GM19397 (cell line): ENCODE results near the gene TAF13.
"Not testable (repeated sequence)": the region's sequence is repeated elsewhere in the genome, so short reads cannot be mapped to it uniquely, and the experiment has no call there.

Source experiments
- ATAC-seq: cut with Tn5 transposase; IDR thresholded peaks from one replicate; pipeline ENCODE4 v1.9.1; 2021; ENCODE audit warnings: mild to moderate bottlenecking, moderate library complexity; ENCODE audit not compliant: unreplicated experiment

Gene TAF13

GRCh38 chr1:109091839-109092193, 16.0 kb upstream of the TAF13 start:
- ATAC-seq: no peak

- ATAC-seq: peak; percentile 43
Observed at GRCh38 chr1:109091078-109091838, 15.5 kb upstream of the TAF13 start.

- peak; percentile 85 for ATAC-seq
Observed at GRCh38 chr1:109090196-109091077, 14.6 kb upstream of the TAF13 start, which contains the start of gene TMEM167B. TMEM167B (plus strand) TSS chr1:109090764; CDS start chr1:109090873, 109 bp downstream.

GRCh38 chr1:109089242-109090015, 13.6 kb upstream of the TAF13 start:
- no peak for ATAC-seq

GRCh38 chr1:109084563-109085517, 9.0 kb upstream of the TAF13 start:
- no peak for ATAC-seq

GRCh38 chr1:109083923-109084322, 8.1 kb upstream of the TAF13 start:
- ATAC-seq: no peak

GRCh38 chr1:109083501-109083900, 7.7 kb upstream of the TAF13 start:
- ATAC-seq: no peak

GRCh38 chr1:109080441-109081082, 4.8 kb upstream of the TAF13 start:
- no peak for ATAC-seq

GRCh38 chr1:109079240-109079622, 3.4 kb upstream of the TAF13 start:
- no peak for ATAC-seq

- ATAC-seq: no peak
Observed at GRCh38 chr1:109078317-109078716, 2.5 kb upstream of the TAF13 start.

GRCh38 chr1:109069294-109069693, 6.5 kb downstream of the TAF13 start:
- ATAC-seq: no peak

GRCh38 chr1:109067883-109068282, 7.9 kb downstream of the TAF13 start:
- no peak for ATAC-seq

GRCh38 chr1:109065137-109065536, 10.7 kb downstream of the TAF13 start:
- no peak for ATAC-seq

- ATAC-seq: no peak
Observed at GRCh38 chr1:109061183-109061582, 14.6 kb downstream of the TAF13 start.

GRCh38 chr1:109060707-109061106, 15.1 kb downstream of the TAF13 start:
- ATAC-seq: no peak

GRCh38 chr1:109059026-109059425, 16.8 kb downstream of the TAF13 start:
- ATAC-seq: no peak

GRCh38 chr1:109056064-109056463, 19.7 kb downstream of the TAF13 start:
- ATAC-seq: no peak

- ATAC-seq: not testable (repeated sequence)
Observed at GRCh38 chr1:109052145-109052544, 23.7 kb downstream of the TAF13 start.

GRCh38 chr1:109050228-109050995, 25.4 kb downstream of the TAF13 start:
- no peak for ATAC-seq
